ENCODE data around the gene CHST6.
"Not testable (repeated sequence)": the region's sequence is repeated elsewhere in the genome, so short reads cannot be mapped to it uniquely, and the experiment has no call there.

Gene CHST6

DNA sequence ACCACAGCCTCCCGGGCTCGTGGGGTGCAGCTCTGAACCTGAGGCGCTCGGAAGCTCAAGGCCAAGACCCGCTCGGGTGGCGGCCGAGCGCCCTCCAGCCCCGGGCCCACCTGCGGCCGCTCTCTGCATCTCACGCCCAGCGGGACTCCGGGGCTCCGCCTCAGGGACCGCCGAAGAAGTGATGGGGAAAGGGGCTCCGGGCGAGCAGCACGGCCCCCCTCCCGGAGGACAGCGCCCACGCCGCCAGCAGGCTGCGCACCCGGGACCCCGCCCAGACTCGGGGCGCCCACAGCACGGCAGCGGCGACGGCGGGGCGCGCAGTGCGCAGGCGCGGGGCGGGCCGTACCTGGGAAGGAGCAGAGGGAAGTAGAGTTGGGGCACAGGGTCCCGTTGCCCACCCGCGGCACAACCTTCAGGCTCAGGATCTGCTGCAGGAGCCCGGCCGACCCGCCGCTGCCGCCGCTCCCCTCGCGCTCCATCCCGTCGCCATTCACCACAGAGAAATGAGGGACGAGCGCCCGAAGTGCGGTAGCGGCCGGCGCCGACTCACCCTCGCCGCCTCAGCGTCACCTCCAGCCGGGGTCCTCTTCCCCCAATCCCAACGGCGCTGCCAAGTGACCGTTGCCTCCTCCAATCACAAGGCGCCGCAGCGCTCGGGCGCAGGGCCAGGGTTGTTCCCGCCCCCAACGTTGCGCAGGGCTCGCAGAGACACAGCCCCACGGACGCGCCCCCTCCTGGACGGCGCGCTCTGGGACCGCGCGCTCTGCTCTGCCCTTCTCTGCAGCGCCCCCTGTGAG is 30.9 kb downstream of the CHST6 start, which contains the start of gene TMEM170A:
Gene TMEM170A (minus strand): TSS at position 568 of the 797 bp plus-strand sequence. CDS start 89 bp downstream, at position 479.
- H3K9me3 ChIP-seq, result no peaks in the 10 kb centered on the region

DNA sequence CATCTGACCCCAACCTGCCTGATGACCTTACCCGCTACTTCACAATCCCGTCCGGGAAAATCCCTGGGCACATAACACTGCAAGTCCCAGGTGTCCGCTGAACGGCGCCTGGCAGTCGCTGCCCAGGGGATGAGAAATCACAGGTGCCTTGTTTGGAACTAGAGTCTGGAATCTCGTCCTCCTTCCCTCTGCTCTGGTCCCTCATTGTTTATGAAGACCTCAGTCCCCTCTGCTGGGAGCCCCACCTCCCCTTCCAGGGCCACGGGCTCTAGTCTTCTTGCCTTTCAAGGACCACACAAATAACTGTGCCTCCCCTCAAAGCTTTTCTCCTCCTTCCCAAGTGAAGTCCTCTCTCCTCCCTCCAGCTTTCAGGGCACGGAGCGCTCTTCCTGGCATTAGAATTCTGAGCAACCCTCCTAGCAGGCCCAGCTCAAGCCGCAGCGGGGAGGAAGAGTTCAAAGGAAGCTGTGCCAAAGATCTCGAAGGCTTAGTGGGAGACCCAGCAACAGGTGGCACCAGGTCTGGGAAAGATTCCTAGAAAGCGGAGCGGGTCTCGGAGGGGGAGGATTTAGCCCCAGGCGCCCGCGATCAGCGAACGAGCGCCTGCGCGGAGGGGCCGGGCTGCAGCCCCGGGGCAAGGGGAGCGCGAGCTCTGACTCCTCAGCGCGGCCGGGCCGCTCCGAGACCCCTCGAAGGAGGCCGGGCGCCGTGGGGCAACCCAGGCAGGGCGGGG is 31.7 kb downstream of the CHST6 start:
- Histone ChIP-seq H3K27ac (peak overlapping the region; percentile 97), H3K4me1 (ENCODE audit: control insufficient read depth in 1 of 2, insufficient read depth in 1 of 2, low read depth in 1 of 2, low read length in 1 of 2) (peaks cover 12 to 16% of the 10 kb centered on the region in 2 experiments), H3K4me3 (ENCODE audit: low read depth in 1 of 2, low read length in 1 of 2) (peak overlapping the region; percentile 86 to 92)
- not testable (repeated sequence) for H3K9me3 ChIP-seq, H3K27me3 ChIP-seq, H3K36me3 ChIP-seq

More for the DNA sequence above, 30.9 kb downstream of the CHST6 start, which contains the start of gene TMEM170A:
- TF ChIP-seq, protein P1, sequence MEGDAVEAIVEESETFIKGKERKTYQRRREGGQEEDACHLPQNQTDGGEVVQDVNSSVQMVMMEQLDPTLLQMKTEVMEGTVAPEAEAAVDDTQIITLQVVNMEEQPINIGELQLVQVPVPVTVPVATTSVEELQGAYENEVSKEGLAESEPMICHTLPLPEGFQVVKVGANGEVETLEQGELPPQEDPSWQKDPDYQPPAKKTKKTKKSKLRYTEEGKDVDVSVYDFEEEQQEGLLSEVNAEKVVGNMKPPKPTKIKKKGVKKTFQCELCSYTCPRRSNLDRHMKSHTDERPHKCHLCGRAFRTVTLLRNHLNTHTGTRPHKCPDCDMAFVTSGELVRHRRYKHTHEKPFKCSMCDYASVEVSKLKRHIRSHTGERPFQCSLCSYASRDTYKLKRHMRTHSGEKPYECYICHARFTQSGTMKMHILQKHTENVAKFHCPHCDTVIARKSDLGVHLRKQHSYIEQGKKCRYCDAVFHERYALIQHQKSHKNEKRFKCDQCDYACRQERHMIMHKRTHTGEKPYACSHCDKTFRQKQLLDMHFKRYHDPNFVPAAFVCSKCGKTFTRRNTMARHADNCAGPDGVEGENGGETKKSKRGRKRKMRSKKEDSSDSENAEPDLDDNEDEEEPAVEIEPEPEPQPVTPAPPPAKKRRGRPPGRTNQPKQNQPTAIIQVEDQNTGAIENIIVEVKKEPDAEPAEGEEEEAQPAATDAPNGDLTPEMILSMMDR (IDR thresholded peaks at IDR 0.05), result peak; percentile 100
- Histone ChIP-seq H3K4me1 (ENCODE audit: control insufficient read depth in 1 of 2, insufficient read depth in 1 of 2, low read depth in 1 of 2, low read length in 1 of 2) (peaks cover 12 to 16% of the 10 kb centered on the region in 2 experiments), H3K4me3 (ENCODE audit: low read depth in 1 of 2, low read length in 1 of 2) (peak within 1 kb of the TSS; percentile 86 to 92), H3K36me3 (no peaks in the 10 kb centered on the region), H3K27me3 (no peaks in the 10 kb centered on the region), H3K27ac (peak within 1 kb of the TSS; percentile 97)

- Histone ChIP-seq H3K4me1 (ENCODE audit: control insufficient read depth in 1 of 2, insufficient read depth in 1 of 2, low read depth in 1 of 2, low read length in 1 of 2) (peaks cover 12 to 16% of the 10 kb centered on the region in 2 experiments), H3K27me3 (no peaks in the 10 kb centered on the region), H3K9me3 (no peaks in the 10 kb centered on the region), H3K27ac (no peak overlapping the region), H3K36me3 (no peaks in the 10 kb centered on the region), H3K4me3 (ENCODE audit: low read depth in 1 of 2, low read length in 1 of 2) (no peak overlapping the region)
- TF ChIP-seq, protein P1 (IDR thresholded peaks at IDR 0.05), result no peak
Observed at GRCh38 chr16:75462806-75463205, 32.4 kb downstream of the CHST6 start.

DNA sequence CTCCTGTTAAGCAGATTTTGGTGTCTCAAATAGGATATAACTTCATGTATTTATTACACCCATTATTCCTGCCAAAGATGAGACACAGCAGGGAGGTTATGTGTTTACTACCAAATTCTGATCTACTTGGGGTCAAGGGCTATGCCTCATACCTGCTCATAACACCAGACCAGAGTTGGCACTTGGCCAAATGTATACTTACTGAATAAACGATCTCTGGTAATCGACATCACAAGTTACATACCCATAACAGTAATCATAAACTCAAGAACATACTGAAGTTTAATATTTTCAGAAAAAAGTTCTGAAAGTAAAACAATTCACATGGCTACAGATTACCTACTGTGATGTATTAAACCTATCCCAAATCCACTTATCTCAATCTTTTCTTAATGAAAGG is 33.7 kb downstream of the CHST6 start:
- Histone ChIP-seq H3K27ac (no peak overlapping the region), H3K4me1 (ENCODE audit: control insufficient read depth in 1 of 2, insufficient read depth in 1 of 2, low read depth in 1 of 2, low read length in 1 of 2) (peaks cover 12 to 16% of the 10 kb centered on the region in 2 experiments)
- TF ChIP-seq, protein P1 (IDR thresholded peaks at IDR 0.05), result no peak

GRCh38 chr16:75460446-75460845 is 34.8 kb downstream of the CHST6 start:
- TF ChIP-seq, protein P1 (IDR thresholded peaks at IDR 0.05), result no peak
- Histone ChIP-seq H3K4me3 (ENCODE audit: low read depth in 1 of 2, low read length in 1 of 2) (no peak overlapping the region), H3K9me3 (no peaks in the 10 kb centered on the region), H3K4me1 (ENCODE audit: control insufficient read depth in 1 of 2, insufficient read depth in 1 of 2, low read depth in 1 of 2, low read length in 1 of 2) (peaks cover 12 to 16% of the 10 kb centered on the region in 2 experiments), H3K36me3 (no peaks in the 10 kb centered on the region), H3K27ac (no peak overlapping the region), H3K27me3 (no peaks in the 10 kb centered on the region)

More for the DNA sequence above, 33.7 kb downstream of the CHST6 start:
- Histone ChIP-seq H3K9me3 (no peaks in the 10 kb centered on the region), H3K4me3 (ENCODE audit: low read depth in 1 of 2, low read length in 1 of 2) (no peak overlapping the region), H3K27me3 (no peaks in the 10 kb centered on the region), H3K36me3 (no peaks in the 10 kb centered on the region)
